T-helper 1 cell (primary cell): ENCODE results near the gene PDZD7.

Experiments used
- DNase-seq, 5 donors: peaks; one replicate each; pipeline ENCODE4 v3.0.0-alpha.2; 2012 to 2020

The PDZD7 gene

DNA sequence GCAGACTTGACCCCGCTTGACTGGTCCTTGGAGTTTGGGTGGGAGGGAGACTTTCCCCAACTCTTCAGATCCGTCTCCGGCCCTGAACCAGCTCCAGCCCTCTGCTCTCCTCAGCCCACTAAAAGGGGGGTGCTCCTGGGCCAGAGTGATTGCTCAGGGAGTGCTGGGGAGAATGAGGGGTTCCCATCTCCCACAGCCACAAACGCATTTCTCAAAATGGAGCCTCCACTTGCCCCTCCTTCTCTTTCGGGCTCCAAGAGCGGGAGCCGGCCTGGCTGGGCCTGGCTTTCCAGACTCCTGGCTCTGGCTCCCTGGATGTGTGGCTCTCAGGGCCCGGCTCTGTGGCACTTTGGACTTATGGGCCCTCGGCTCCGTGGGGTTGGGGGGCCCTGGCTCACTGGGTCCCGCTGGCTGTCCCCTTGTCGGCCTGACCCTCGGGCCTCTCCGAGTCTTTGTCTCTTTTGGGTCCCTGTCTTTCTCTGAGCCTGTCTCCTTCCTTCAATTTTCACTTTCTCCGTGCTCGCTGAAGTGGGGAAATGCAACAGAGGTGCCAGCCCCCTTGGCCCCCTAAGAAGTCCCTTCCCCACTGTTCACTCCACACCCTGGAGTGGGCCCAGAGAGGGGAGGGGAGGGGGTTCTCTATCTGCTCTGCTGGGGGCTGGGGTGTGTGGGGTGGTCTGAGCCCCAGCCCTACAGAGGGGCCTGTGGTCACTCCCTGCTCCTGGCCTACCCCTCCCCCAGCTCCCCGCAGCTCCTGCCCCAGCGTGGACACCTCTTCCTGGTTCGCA is 30.6 kb downstream of the PDZD7 start:
- no peak for DNase-seq

GRCh38 chr10:100999742-101000126 is 31.2 kb downstream of the PDZD7 start, which contains the start of gene LZTS2:
TSS of gene LZTS2 (plus strand) at chr10:100999808. CDS start at chr10:101002539, 2,731 bp downstream.
- no peak for DNase-seq

- DNase-seq: peak; percentile 61 to 76 (median 69)
These were observed 31.8 kb downstream of the PDZD7 start for GRCh38 chr10:100998991-100999741.

GRCh38 chr10:100998183-100998990 is 32.5 kb downstream of the PDZD7 start:
- DNase-seq: peak; percentile 46 to 63 (median 55)

DNA sequence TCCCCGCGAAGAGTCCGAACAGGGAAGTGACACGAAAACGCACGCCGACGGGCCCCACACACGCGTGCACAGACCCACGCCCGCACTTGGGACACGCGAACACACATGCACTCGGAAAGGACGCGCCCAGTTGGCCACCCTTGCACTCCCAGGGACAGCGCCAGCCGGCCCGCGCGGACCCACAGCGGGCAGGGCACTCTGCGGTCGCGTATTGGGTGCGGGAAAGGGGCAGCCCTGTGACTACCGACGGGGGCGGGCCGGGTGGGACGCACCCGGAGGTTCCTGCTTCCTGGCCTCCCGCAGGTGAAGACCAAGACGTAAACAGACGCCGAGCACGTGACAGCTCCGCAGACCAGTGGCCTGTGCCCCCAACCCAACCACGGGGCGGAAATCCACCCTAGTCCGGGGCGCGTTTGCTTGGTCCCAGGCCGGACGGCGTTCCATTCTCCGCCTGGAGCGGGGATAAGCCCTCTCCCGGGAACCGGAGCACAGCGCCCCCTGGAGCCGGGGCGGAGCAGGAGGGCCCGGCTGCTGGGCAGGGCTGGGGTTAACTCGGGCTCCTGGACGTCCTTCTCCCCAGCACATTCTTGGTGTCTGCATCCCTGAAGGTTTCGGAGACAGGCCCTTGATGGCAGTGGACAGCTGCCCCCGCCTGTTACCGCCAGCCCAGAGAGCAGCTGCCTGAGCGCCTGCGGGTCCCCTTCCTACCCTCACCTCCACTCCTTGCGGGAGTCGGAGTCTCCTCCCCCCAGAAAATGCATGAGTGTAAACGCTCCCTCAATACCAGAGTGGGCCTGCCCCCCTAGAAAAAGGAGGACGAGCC is 33.4 kb downstream of the PDZD7 start:
- DNase-seq: peak; percentile 60 to 68 (median 63)

GRCh38 chr10:100996678-100997359 is 34.1 kb downstream of the PDZD7 start:
- peak in 4 of 5 donors; percentile 27 to 42 (median 32) for DNase-seq

DNA sequence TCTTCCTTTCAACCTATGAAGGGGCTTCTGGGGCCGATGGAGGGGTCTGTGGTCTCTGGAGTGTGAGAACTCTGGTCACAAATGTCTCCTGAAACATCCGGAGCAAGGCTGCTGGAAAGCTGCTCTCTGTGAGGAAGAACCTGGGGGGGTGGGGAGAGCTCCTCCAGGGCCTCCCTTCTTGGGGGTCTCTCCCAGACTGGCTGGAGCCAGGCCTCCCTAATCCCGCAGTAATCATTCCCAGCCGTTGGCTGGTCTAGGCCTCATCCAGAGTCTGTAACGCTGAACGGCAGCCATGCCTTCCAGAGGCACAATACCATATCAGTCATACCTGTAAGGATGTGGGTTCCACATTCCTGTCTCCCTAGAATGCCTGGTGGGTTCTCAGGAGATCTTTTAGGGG is 35.7 kb downstream of the PDZD7 start:
- DNase-seq: no peak

DNA sequence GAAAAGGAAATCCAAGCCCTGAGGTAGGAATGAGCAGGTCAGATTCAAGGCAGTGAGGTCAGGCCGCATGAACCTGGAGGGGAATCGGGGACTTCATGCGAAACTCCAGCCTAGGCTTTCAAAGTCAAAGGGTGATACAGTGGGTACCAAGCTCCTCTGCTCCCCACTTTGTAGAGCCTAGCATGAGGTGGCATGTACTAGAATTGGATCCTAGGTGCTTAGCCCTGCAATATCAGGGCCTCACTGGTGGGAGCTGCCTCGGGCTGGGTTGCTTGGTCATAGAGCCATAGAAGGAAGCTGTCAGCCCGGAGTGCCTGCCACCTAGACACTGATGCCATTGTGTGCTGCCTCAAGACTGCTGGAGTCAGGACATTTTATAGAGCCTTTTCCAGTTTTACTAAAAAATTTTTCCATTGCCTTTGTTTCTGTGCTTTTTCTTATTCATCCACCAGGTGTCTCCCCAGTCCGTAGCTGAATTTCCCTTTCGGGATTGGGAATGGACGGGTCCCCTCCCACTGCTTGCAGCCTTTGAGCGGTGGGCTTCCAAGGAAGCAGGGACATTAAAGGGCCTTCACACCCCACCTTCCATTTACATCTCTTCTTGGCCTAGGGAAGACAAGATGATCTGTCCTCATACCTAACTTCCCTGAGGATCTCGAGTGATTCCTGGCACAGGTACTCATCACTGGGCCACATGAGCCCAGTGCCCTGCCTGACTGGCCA is 36.8 kb downstream of the PDZD7 start:
- no peak for DNase-seq

DNA sequence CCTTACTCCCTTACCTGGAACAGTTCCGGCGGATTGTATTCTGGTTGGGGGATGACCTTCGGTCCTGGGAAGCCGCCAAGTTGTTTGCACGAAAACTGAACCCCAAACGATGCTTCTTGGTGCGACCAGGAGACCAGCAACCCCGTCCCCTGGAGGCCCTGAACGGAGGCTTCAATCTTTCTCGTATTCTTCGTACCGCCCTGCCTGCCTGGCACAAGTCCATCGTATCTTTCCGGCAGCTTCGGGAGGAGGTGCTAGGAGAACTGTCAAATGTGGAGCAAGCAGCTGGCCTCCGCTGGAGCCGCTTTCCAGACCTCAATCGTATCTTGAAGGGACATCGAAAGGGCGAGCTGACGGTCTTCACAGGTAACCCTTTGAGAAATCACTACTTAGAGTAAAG is 41.8 kb downstream of the PDZD7 start:
- DNase-seq: no peak

DNA sequence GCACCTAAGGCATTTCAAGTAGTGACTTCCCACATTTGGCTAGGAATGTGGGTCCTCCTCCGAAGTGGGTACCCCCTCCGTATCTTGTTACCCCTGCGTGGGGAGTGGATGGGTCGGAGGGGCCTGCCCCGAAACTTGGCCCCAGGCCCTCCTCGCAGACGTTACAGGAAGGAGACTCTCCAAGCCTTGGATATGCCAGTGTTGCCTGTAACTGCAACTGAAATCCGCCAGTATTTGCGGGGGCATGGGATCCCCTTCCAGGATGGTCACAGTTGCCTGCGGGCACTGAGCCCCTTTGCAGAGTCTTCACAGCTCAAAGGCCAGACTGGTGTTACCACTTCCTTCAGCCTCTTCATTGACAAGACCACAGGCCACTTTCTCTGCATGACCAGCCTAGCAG is 42.8 kb downstream of the PDZD7 start:
- no peak for DNase-seq

DNA sequence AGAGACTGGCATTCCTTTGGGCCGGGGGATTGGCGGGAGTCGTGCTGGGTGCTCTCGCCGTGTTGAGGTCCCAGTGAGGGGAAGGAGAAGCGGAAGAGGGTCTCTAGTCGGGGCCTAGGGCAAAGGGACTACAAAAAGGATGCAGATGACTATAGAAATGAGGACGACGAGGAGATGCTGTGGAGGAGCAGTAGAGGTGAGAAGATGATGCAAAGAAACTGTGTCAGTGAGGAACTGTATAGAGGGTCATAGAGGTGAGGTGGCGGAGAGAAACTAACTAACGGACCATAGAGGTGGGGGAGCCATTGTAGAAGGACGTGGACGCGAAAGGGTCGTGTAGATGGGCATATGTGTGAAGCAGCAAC is 43.3 kb downstream of the PDZD7 start:
- DNase-seq: no peak

- DNase-seq: peak; percentile 68 to 82 (median 79)
These were observed 43.8 kb downstream of the PDZD7 start, which contains the start of the genes MRPL43 and TWNK for GRCh38 chr10:100986952-100987684. TSS of gene MRPL43 (minus strand) at chr10:100987497. CDS start at chr10:100987443, 54 bp downstream. TSS of gene TWNK (plus strand) at chr10:100987543. CDS start at chr10:100988211, 668 bp downstream.

DNA sequence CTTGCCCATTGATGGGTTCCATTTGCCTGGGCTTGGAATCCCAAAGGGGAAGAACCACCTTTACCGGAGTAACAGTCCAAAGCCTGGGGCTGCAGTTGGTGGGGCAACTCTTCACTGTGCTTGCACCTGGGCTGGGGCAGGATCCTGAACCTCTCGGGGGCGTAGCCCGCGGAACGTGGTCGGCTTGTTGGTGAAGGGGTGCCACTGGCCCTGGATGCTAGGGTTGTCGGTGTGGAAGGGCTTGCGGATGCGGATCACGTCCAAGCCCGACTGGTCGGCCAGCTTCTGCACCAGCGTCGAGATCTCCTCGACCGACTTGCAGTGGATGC is 44.3 kb downstream of the PDZD7 start:
- DNase-seq: no peak

- no peak for DNase-seq
These were observed 45.6 kb downstream of the PDZD7 start for GRCh38 chr10:100985336-100985735.

- DNase-seq: no peak
These were observed 46.2 kb downstream of the PDZD7 start for GRCh38 chr10:100984672-100985177.

GRCh38 chr10:100983868-100984671 is 46.9 kb downstream of the PDZD7 start:
- DNase-seq: no peak

- DNase-seq: no peak
These were observed 47.8 kb downstream of the PDZD7 start for GRCh38 chr10:100982916-100983830.
